Putamen (tissue), 1 donor: ENCODE measurements around the gene ZFAND6.
"Not testable (repeated sequence)": the region's sequence is repeated elsewhere in the genome, so short reads cannot be mapped to it uniquely, and the experiment has no call there.

Experiments
- DNase-seq: peaks from one replicate; pipeline ENCODE4 v3.0.0-alpha.2; 2016; ENCODE audit warnings: low spot score

ZFAND6 gene

GRCh38 chr15:80098341-80098740 is 38.9 kb downstream of the ZFAND6 start:
- no peak for DNase-seq

GRCh38 chr15:80099241-80099640 is 39.8 kb downstream of the ZFAND6 start:
- DNase-seq, result no peak

- not testable (repeated sequence) for DNase-seq
These were observed 40.2 kb downstream of the ZFAND6 start for GRCh38 chr15:80099662-80100061.

- DNase-seq, result no peak
These were observed 40.8 kb downstream of the ZFAND6 start for GRCh38 chr15:80100247-80100646.

GRCh38 chr15:80105193-80105592 is 45.7 kb downstream of the ZFAND6 start:
- DNase-seq, result no peak

GRCh38 chr15:80105595-80105994 is 46.1 kb downstream of the ZFAND6 start:
- DNase-seq, result no peak

- DNase-seq, result no peak
These were observed 46.6 kb downstream of the ZFAND6 start for GRCh38 chr15:80106051-80106450.

GRCh38 chr15:80107204-80107603 is 47.7 kb downstream of the ZFAND6 start:
- no peak for DNase-seq

- DNase-seq, result no peak
These were observed 48.3 kb downstream of the ZFAND6 start for GRCh38 chr15:80107774-80108173.

- no peak for DNase-seq
These were observed 49.9 kb downstream of the ZFAND6 start for GRCh38 chr15:80109388-80109787.

GRCh38 chr15:80110920-80111319 is 51.4 kb downstream of the ZFAND6 start:
- no peak for DNase-seq

- no peak for DNase-seq
These were observed 54.6 kb downstream of the ZFAND6 start for GRCh38 chr15:80114114-80114513.

- no peak for DNase-seq
These were observed 55.5 kb downstream of the ZFAND6 start for GRCh38 chr15:80115021-80115420.

GRCh38 chr15:80118956-80119355 is 59.5 kb downstream of the ZFAND6 start:
- DNase-seq, result no peak

- DNase-seq, result no peak
These were observed 61.2 kb downstream of the ZFAND6 start for GRCh38 chr15:80120636-80121035.

GRCh38 chr15:80121546-80121945 is 62.1 kb downstream of the ZFAND6 start:
- no peak for DNase-seq

- no peak for DNase-seq
These were observed 63.6 kb downstream of the ZFAND6 start for GRCh38 chr15:80123034-80123433.

GRCh38 chr15:80127253-80127652 is 67.8 kb downstream of the ZFAND6 start:
- DNase-seq, result not testable (repeated sequence)

GRCh38 chr15:80127911-80128310 is 68.4 kb downstream of the ZFAND6 start:
- no peak for DNase-seq

- DNase-seq, result no peak
These were observed 72.9 kb downstream of the ZFAND6 start for GRCh38 chr15:80132382-80132781.

GRCh38 chr15:80136854-80137253 is 77.4 kb downstream of the ZFAND6 start:
- no peak for DNase-seq

- no peak for DNase-seq
These were observed 79.5 kb downstream of the ZFAND6 start for GRCh38 chr15:80138961-80139360.

- no peak for DNase-seq
These were observed 81.4 kb downstream of the ZFAND6 start for GRCh38 chr15:80140909-80141308.

GRCh38 chr15:80141916-80142598 is 82.6 kb downstream of the ZFAND6 start:
- DNase-seq, result no peak
